AG04449 (cell line): ENCODE results near the gene KCNH5.

Experiments
- CTCF ChIA-PET: fragments of 350-600 bp; formaldehyde crosslinking; extraction: SDS; loops from one replicate; lab custom pipeline; 2021; ENCODE audit warnings: antibody characterized with exemption; lab: Yijun Ruan, JAX
- POLR2A ChIA-PET: fragments of 400-600, 350-600 bp; formaldehyde crosslinking; extraction: SDS; loops from one replicate; lab custom pipeline; 2020; ENCODE audit warnings: antibody characterized with exemption, inconsistent platforms; lab: Yijun Ruan, JAX
- DNase-seq: peaks from one replicate; pipeline ENCODE4 v3.0.0-alpha.2; 2010; ENCODE audit warnings: low read depth, low spot score
- H3K4me3 ChIP-seq: 2 replicates; pipeline ENCODE4 v1.5.1; 2011; ENCODE audit warnings: low read depth, mild to moderate bottlenecking, control low read depth, low read length
- CTCF ChIP-seq: IDR thresholded peaks from one replicate; pipeline ENCODE4 v1.5.1; 2011; ENCODE audit warnings: mild to moderate bottlenecking, moderate library complexity, low read length, control low read depth, inconsistent platforms; ENCODE audit not compliant: insufficient read depth; ENCODE audit errors: missing control alignments

The KCNH5 gene

GRCh38 chr14:62952226-62952625, 93.0 kb downstream of the KCNH5 start:
- DNase-seq, result no peak
- TF ChIP-seq CTCF, result no peak
- H3K4me3 ChIP-seq, result no peak overlapping the region
- ChIA-PET CTCF (no interaction called here), POLR2A (no interaction called here)

- CTCF ChIA-PET, result no interaction called here
- no peak for DNase-seq
- POLR2A ChIA-PET, result no interaction called here
Measured at GRCh38 chr14:62947301-62947700, 98.0 kb downstream of the KCNH5 start.

GRCh38 chr14:62946221-62946620, 99.0 kb downstream of the KCNH5 start:
- no peak for DNase-seq
- no peak overlapping the region for H3K4me3 ChIP-seq
- CTCF ChIA-PET, result no interaction called here
- no peak for TF ChIP-seq CTCF
- POLR2A ChIA-PET, result no interaction called here

More at GRCh38 chr14:62947301-62947700, 98.0 kb downstream of the KCNH5 start:
- no peak for TF ChIP-seq CTCF
- H3K4me3 ChIP-seq, result no peak overlapping the region

GRCh38 chr14:62943202-62943601, 102.1 kb downstream of the KCNH5 start:
- ChIA-PET CTCF (no interaction called here), POLR2A (no interaction called here)
- no peak overlapping the region for H3K4me3 ChIP-seq
- no peak for DNase-seq
- no peak for TF ChIP-seq CTCF

- no peak for TF ChIP-seq CTCF
- H3K4me3 ChIP-seq, result no peak overlapping the region
- CTCF ChIA-PET, result no interaction called here
- POLR2A ChIA-PET, result no interaction called here
- no peak for DNase-seq
Measured at GRCh38 chr14:62939970-62940369, 105.3 kb downstream of the KCNH5 start.

- no peak overlapping the region for H3K4me3 ChIP-seq
- CTCF ChIA-PET, result no interaction called here
- no peak for DNase-seq
- POLR2A ChIA-PET, result no interaction called here
- TF ChIP-seq CTCF, result no peak
Measured at GRCh38 chr14:62938778-62939177, 106.5 kb downstream of the KCNH5 start.
